HEK293T (cell line): ENCODE measurements around the gene ATP11A.

Experiments
- CTCF ChIA-PET: fragments of 350-600 bp; formaldehyde crosslinking; extraction: SDS; loops from one replicate; lab custom pipeline; 2021; ENCODE audit warnings: antibody characterized with exemption, inconsistent platforms; lab: Yijun Ruan, JAX
- POLR2A ChIA-PET: fragments of 350-600 bp; formaldehyde crosslinking; extraction: SDS; loops from one replicate; lab custom pipeline; 2020; ENCODE audit warnings: antibody characterized with exemption, inconsistent platforms; lab: Yijun Ruan, JAX
- DNase-seq: peaks from one replicate; pipeline ENCODE4 v3.0.0; 2012; ENCODE audit warnings: mixed read lengths; ENCODE audit errors: extremely low spot score
- ARNT ChIP-seq: fragments of 450-650 bp; IDR thresholded peaks from 2 replicates; pipeline ENCODE4 v1.6.1; 2017; ENCODE audit warnings: mild to moderate bottlenecking
- BHLHE40 ChIP-seq: fragments of 450-650 bp; IDR thresholded peaks from 2 replicates; pipeline ENCODE4 v1.6.1; 2016; ENCODE audit warnings: mild to moderate bottlenecking, moderate library complexity, borderline replicate concordance
- CTBP1 ChIP-seq: fragments of 450-650 bp; IDR thresholded peaks from 2 replicates; pipeline ENCODE4 v1.6.1; 2016; ENCODE audit warnings: borderline replicate concordance
- ELF4 ChIP-seq: fragments of 450-650 bp; IDR thresholded peaks from 2 replicates; pipeline ENCODE4 v1.6.1; 2017; ENCODE audit warnings: antibody characterized with exemption
- FOXA1 ChIP-seq: fragments of 450-650 bp; IDR thresholded peaks from 2 replicates; pipeline ENCODE4 v1.6.1; 2016; ENCODE audit warnings: mild to moderate bottlenecking
- FOXK2 ChIP-seq: fragments of 450-650 bp; IDR thresholded peaks from 2 replicates; pipeline ENCODE4 v1.6.1; 2016; ENCODE audit warnings: mild to moderate bottlenecking
- FOXM1 ChIP-seq: fragments of 450-650 bp; IDR thresholded peaks from 2 replicates; pipeline ENCODE4 v1.6.1; 2017; ENCODE audit warnings: mild to moderate bottlenecking, borderline replicate concordance
- HDGF ChIP-seq: fragments of 450-650 bp; IDR thresholded peaks from 2 replicates; pipeline ENCODE4 v1.6.1; 2017; ENCODE audit warnings: antibody characterized with exemption, borderline replicate concordance
- L3MBTL2 ChIP-seq: fragments of 450-650 bp; conservative IDR thresholded peaks from 2 replicates; pipeline ENCODE4 v1.6.1; 2016; ENCODE audit warnings: mild to moderate bottlenecking
- LEF1 ChIP-seq: fragments of 450-650 bp; IDR thresholded peaks from 2 replicates; pipeline ENCODE4 v1.6.1; 2017; ENCODE audit warnings: mild to moderate bottlenecking, borderline replicate concordance
- NFRKB ChIP-seq: fragments of 450-650 bp; IDR thresholded peaks from 2 replicates; pipeline ENCODE4 v1.6.1; 2016; ENCODE audit warnings: mild to moderate bottlenecking, moderate library complexity
- SP1 ChIP-seq: fragments of 450-650 bp; IDR thresholded peaks from 2 replicates; pipeline ENCODE4 v1.6.1; 2017
- SUZ12 ChIP-seq: fragments of 450-650 bp; IDR thresholded peaks from 2 replicates; pipeline ENCODE4 v1.6.1; 2016; ENCODE audit warnings: mild to moderate bottlenecking
- TARDBP ChIP-seq: fragments of 450-650 bp; IDR thresholded peaks from 2 replicates; pipeline ENCODE4 v1.6.1; 2016
- ZNF384 ChIP-seq: fragments of 450-650 bp; IDR thresholded peaks from 2 replicates; pipeline ENCODE4 v1.6.1; 2016
- TF ChIP-seq, protein P1 (sequence below): fragments of 450-650 bp; IDR thresholded peaks from 2 replicates; pipeline ENCODE4 v1.6.1; 2016

ATP11A gene

DNA sequence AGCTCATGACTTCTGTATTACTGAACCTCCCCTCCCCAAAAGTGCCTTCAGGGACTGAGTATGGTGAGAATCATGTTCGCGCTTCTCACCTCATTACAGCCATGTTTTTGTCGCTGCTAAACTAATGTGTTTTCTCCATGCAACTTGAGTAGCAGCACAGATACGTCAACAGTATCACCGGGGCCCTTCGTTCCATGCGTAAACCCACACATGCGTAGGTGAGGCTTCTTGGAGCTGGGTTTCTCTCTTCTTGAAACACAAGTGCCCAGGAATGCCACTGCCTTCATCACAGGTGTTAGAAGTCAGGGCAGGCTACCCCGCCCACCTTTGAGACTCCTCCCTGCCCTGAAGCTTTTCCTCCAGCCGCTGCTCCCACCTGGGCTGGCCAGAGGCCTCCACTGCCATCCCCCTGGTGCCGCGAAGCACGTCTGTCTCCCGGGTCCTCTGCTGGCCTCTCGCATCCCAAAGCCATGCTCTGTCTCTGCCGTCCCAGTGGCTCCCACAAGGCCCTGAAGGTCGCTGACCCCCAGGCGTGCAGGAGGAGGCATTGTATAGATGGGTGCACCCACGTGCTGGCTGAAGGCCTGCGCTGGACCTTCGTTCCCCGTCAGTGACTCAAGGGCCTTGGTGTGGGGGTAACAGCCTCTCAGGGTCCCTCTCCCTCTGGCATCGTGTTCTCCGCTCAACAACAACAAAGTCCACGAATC is 143.9 kb downstream of the ATP11A start:
- POLR2A ChIA-PET = no interaction called here
- TF ChIP-seq TARDBP = no peak
- no peak for TF ChIP-seq FOXK2
- TF ChIP-seq BHLHE40 = no peak
- no peak for DNase-seq
- CTCF ChIA-PET = no interaction called here

DNA sequence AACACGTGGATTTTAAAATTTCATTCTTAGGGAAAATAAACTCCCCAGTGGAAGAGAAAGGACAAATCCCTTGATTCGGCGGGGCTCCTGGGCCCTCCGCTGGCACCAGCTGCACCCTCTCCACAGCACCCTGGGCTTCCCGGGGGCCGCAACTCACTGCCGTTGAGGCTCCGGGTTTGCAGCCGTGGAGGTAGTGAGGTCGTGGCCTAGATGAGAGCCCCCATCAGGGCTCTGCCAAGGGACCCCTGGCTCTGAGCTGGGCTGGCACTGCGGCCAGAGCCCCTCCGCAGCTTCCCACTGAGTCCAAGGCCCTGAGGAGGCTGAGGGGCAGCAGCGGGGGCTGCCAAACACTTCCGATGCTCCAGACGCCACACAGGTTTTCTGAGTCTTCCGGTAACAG is 145.5 kb downstream of the ATP11A start:
- ChIA-PET CTCF (no interaction called here), POLR2A (no interaction called here)
- DNase-seq = no peak
- TF ChIP-seq BHLHE40 (no peak), L3MBTL2 (no peak), FOXM1 (no peak), SP1 (no peak), TARDBP (no peak), FOXA1 (no peak), FOXK2 (no peak), SUZ12 (no peak), ARNT (no peak), LEF1 (no peak), ELF4 (no peak), ZNF384 (no peak), NFRKB (no peak), CTBP1 (no peak), HDGF (no peak)
- TF ChIP-seq, protein P1, sequence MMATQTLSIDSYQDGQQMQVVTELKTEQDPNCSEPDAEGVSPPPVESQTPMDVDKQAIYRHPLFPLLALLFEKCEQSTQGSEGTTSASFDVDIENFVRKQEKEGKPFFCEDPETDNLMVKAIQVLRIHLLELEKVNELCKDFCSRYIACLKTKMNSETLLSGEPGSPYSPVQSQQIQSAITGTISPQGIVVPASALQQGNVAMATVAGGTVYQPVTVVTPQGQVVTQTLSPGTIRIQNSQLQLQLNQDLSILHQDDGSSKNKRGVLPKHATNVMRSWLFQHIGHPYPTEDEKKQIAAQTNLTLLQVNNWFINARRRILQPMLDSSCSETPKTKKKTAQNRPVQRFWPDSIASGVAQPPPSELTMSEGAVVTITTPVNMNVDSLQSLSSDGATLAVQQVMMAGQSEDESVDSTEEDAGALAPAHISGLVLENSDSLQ = no peak

DNA sequence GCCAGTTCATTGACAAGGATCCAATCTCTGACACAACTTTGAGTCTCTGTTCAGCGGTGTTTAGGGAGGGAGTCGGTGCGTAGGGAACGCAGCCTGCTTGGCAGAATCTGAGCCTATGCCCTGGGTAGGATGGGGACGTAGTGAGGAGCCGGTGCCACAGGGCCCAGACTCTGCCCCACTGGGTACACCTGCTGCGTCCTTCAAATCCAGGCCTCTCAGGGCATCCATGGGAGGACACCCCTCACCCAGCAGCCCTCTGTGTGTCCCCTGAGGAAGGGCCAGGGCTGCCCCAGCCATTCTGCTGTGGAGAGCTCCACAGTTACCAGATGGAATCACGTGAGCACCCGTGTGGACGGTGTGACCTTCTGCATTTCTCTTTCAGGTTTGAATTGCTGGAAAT is 146.0 kb downstream of the ATP11A start:
- ChIA-PET POLR2A (no interaction called here), CTCF (interaction anchor here (1.0 kb wide), 1 partner anchor 31 kb away, joined by 3 read pairs; no protein-coding TSS in a partner anchor)
- TF ChIP-seq, protein P1 = no peak
- TF ChIP-seq FOXA1 = no peak
- no peak for TF ChIP-seq SUZ12
- no peak for TF ChIP-seq HDGF
- TF ChIP-seq ZNF384 = no peak
- no peak for TF ChIP-seq FOXM1
- no peak for TF ChIP-seq LEF1
- TF ChIP-seq CTBP1 = no peak
- TF ChIP-seq ELF4 = no peak
- no peak for TF ChIP-seq L3MBTL2

DNA sequence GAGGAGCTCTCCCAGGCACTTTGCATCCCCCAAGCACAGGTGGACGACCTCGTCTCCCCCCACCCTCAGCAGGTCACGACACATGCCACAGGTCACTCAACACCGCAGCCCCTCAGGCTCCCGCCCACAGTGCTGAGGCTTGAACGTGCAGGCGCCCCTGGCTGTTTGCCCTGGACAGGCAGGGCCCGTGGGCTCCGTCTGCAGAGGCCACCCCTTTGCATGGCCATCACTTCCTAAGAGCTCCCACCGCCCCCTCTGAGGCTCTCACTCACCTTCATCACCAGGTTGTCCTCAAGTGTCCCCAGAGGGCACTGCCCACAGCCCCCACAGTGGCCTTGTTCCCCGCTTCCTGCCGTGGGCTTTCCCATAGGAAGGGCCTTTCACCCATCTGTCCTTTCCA is 147.1 kb downstream of the ATP11A start:
- POLR2A ChIA-PET = no interaction called here
- DNase-seq = no peak
- CTCF ChIA-PET = interaction anchor here (1.0 kb wide), 1 partner anchor 32 kb away, joined by 3 read pairs; no protein-coding TSS in a partner anchor
- TF ChIP-seq NFRKB = no peak
- TF ChIP-seq L3MBTL2 = no peak
- no peak for TF ChIP-seq ELF4

More for the DNA sequence above, 146.0 kb downstream of the ATP11A start:
- DNase-seq = no peak

DNA sequence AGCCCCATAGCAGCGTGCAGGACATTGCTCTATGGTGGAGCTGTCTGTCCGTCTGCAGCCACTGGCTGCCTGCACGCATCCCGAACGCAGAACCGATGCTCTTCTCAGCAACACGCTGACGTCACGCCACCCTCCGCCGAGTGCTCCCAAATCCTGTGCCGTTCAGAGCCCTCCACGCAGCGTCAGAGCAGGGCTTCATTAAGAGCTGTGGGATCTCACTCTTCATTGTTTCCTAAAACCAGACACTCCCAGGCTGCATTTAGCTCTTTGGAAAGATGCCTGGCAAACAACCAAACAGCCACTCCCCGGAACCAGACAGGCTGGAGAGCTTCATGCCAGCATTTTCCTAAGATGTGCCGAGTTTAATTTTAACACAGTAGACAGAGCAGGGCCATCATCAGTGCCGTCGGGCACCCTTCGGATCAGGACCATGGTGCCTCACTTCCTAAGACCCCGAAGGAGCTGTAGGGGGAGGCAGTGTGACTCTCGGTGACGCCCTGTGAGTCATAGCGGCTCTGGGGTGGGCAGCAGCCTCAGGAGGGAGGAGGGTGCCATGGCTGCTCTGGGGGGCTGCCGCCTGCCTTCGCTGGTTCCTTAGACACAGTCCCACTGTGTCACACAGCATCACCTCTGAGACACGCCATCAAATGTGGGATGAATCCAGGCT is 147.7 kb downstream of the ATP11A start:
- CTCF ChIA-PET = no interaction called here
- TF ChIP-seq ELF4 (no peak), L3MBTL2 (no peak), LEF1 (no peak), SUZ12 (no peak), BHLHE40 (no peak), CTBP1 (no peak), SP1 (no peak), NFRKB (no peak), ZNF384 (no peak), TARDBP (no peak), HDGF (no peak), FOXA1 (no peak)
- POLR2A ChIA-PET = no interaction called here
- no peak for DNase-seq

DNA sequence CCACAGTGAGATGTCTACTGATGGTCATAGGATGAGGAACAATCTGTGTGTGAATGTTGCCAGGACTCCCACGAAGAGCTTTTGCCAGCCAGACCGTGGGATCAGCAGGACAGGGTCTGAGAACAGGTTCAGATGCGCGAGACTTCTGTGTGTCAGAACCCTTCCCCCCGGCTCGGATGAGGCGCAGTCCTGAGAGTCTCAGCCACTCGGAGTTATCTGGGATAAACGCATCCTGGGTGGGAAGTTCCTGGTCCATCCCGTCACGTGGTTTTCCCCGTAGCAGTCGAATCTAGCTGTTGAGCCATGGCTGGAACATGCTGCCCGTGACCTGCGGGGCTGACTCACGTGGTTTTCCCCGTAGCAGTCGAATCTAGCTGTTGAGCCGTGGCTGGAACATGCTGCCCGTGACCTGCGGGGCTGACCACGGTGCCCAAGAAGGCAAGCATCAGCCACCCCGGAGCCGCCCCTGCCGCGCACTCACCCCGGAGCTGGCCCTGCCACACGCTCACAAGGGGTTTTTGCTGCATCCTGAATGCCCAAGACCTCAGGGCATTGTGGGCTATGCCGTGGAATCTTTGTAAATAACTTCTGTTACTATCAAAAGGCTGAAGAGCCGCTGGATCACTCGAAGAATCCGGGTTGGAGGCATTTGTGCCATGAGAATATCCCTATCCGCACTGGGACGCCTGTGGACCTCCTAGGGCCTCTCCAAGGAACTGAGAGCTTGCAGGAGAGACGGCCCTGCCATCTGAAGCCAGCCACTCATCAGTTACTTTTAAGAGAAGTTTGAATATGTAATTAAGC is 148.4 kb downstream of the ATP11A start:
- no peak for TF ChIP-seq BHLHE40
- no peak for TF ChIP-seq FOXM1
- TF ChIP-seq HDGF = no peak
- ChIA-PET POLR2A (no interaction called here), CTCF (no interaction called here)
- no peak for DNase-seq

DNA sequence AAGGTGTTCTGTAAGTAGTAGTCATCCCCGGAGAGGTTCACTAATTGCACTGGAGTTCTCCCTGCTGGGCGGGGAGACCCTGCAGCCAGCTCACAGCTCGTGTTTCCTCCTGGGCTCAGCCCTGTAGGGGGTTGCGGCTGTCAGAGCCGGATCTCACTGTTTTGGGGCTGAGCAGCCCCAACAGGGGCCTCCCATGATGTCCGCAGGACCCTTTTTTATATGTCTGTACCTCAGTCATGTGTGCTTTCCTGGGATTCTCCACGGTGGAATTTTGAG is 148.9 kb downstream of the ATP11A start:
- ChIA-PET POLR2A (no interaction called here), CTCF (no interaction called here)
- TF ChIP-seq FOXM1 = no peak
- no peak for TF ChIP-seq ZNF384
- no peak for TF ChIP-seq CTBP1
- TF ChIP-seq, protein P1 = no peak
- TF ChIP-seq BHLHE40 = no peak
- no peak for TF ChIP-seq TARDBP
- no peak for TF ChIP-seq ARNT
- no peak for TF ChIP-seq ELF4
- TF ChIP-seq SP1 = no peak
- no peak for TF ChIP-seq FOXA1
- TF ChIP-seq HDGF = no peak
- no peak for TF ChIP-seq SUZ12
- TF ChIP-seq FOXK2 = no peak
- TF ChIP-seq NFRKB = no peak
- no peak for TF ChIP-seq LEF1
- TF ChIP-seq L3MBTL2 = no peak
- no peak for DNase-seq
